HG02970 (cell line): ENCODE results near the gene MAP10.
"Not testable (repeated sequence)": the region's sequence is repeated elsewhere in the genome, so short reads cannot be mapped to it uniquely, and the experiment has no call there.

Experiments used
- ATAC-seq: cut with Tn5 transposase; IDR thresholded peaks from one replicate; pipeline ENCODE4 v1.9.1; 2021; ENCODE audit warnings: mild to moderate bottlenecking, moderate library complexity, moderate number of reproducible peaks; ENCODE audit not compliant: unreplicated experiment, low FRiP score

Gene MAP10

GRCh38 chr1:232805269-232806185, at the start of gene MAP10:
TSS of gene MAP10 (plus strand) at chr1:232805416. CDS start at chr1:232805450, 34 bp downstream.
- peak; percentile 92 for ATAC-seq

- no peak for ATAC-seq
Observed at GRCh38 chr1:232764458-232765251, 40.6 kb upstream of the MAP10 start.

- ATAC-seq: no peak
Observed at GRCh38 chr1:232765542-232765941, 39.7 kb upstream of the MAP10 start.

- ATAC-seq: peak; percentile 52
Observed at GRCh38 chr1:232766241-232766890, 38.9 kb upstream of the MAP10 start.

GRCh38 chr1:232766904-232767303, 38.3 kb upstream of the MAP10 start:
- ATAC-seq: no peak

- no peak for ATAC-seq
Observed at GRCh38 chr1:232767305-232768074, 37.7 kb upstream of the MAP10 start.

- ATAC-seq: no peak
Observed at GRCh38 chr1:232768793-232769192, 36.4 kb upstream of the MAP10 start.

GRCh38 chr1:232769733-232770132, 35.5 kb upstream of the MAP10 start:
- no peak for ATAC-seq

- ATAC-seq: no peak
Observed at GRCh38 chr1:232773752-232774151, 31.5 kb upstream of the MAP10 start.

- ATAC-seq: no peak
Observed at GRCh38 chr1:232776526-232777106, 28.6 kb upstream of the MAP10 start.

GRCh38 chr1:232780354-232780753, 24.9 kb upstream of the MAP10 start:
- no peak for ATAC-seq

- ATAC-seq: no peak
Observed at GRCh38 chr1:232784794-232785193, 20.4 kb upstream of the MAP10 start.

GRCh38 chr1:232785630-232786029, 19.6 kb upstream of the MAP10 start:
- not testable (repeated sequence) for ATAC-seq

GRCh38 chr1:232786845-232787455, 18.3 kb upstream of the MAP10 start:
- no peak for ATAC-seq

GRCh38 chr1:232788235-232788872, 16.9 kb upstream of the MAP10 start:
- no peak for ATAC-seq

GRCh38 chr1:232789651-232790050, 15.6 kb upstream of the MAP10 start:
- ATAC-seq: no peak

- ATAC-seq: no peak
Observed at GRCh38 chr1:232792949-232793348, 12.3 kb upstream of the MAP10 start.

- no peak for ATAC-seq
Observed at GRCh38 chr1:232793944-232794343, 11.3 kb upstream of the MAP10 start.

GRCh38 chr1:232795497-232796053, 9.6 kb upstream of the MAP10 start:
- ATAC-seq: no peak
